HCT116 (cell line): ENCODE data around the gene PNPLA8.

ENCODE experiments used
- CTCF ChIP-seq, 3 experiments: fragments of 200-600 bp in 1 of 3; sonication (generic) in 1 of 3; IDR thresholded peaks in 2 of 3; conservative IDR thresholded peaks in 1 of 3; 2 replicates each; pipeline ENCODE4 v1.5.1; 2012 to 2017; ENCODE audit warnings: low read depth in 2 of 3, low read length in 2 of 3, antibody characterized with exemption in 1 of 3, borderline replicate concordance in 1 of 3, control low read depth in 1 of 3, mild to moderate bottlenecking in 1 of 3, mixed read lengths in 1 of 3, mixed run types in 1 of 3, moderate library complexity in 1 of 3; ENCODE audit not compliant: insufficient read depth in 1 of 3
- EZH2 ChIP-seq: fragments of 200-600 bp; sonication (generic); IDR thresholded peaks from 2 replicates; pipeline ENCODE4 v1.6.1; 2017; ENCODE audit warnings: antibody characterized with exemption, mixed run types
- MAX ChIP-seq: IDR thresholded peaks from 2 replicates; pipeline ENCODE4 v1.6.1; 2012
- POLR2A ChIP-seq: IDR thresholded peaks from 2 replicates; pipeline ENCODE4 v1.7.0; 2011; ENCODE audit warnings: borderline replicate concordance; ENCODE audit not compliant: insufficient read depth, insufficient read length; ENCODE audit errors: extremely low read depth
- POLR2AphosphoS5 ChIP-seq: IDR thresholded peaks from 2 replicates; pipeline ENCODE4 v1.6.1; 2011; ENCODE audit warnings: mild to moderate bottlenecking, low read depth, low read length, moderate library complexity
- REST ChIP-seq: IDR thresholded peaks from 2 replicates; pipeline ENCODE4 v1.6.1; 2012; ENCODE audit warnings: low read depth
- YY1 ChIP-seq: IDR thresholded peaks from 2 replicates; pipeline ENCODE4 v1.6.1; 2011; ENCODE audit warnings: low read length, low read depth, moderate library complexity, mild to moderate bottlenecking; ENCODE audit not compliant: insufficient replicate concordance; ENCODE audit errors: extremely low read depth
- ZBTB33 ChIP-seq: IDR thresholded peaks from 2 replicates; pipeline ENCODE4 v1.6.1; 2011; ENCODE audit warnings: mild to moderate bottlenecking, low read length, moderate library complexity; ENCODE audit not compliant: insufficient replicate concordance; ENCODE audit errors: extremely low read depth
- ZFX ChIP-seq: fragments of 450-650 bp; IDR thresholded peaks from 2 replicates; pipeline ENCODE4 v1.6.1; 2017

- TF ChIP-seq YY1: no peak
- no peak for TF ChIP-seq EZH2
- no peak for TF ChIP-seq CTCF (IDR thresholded peaks at IDR 0.05 in 2 of 3, conservative IDR thresholded peaks at IDR 0.05 in 1 of 3; ENCODE audit: borderline replicate concordance in 1 of 3, insufficient read depth in 1 of 3, low read depth in 2 of 3, low read length in 2 of 3)
- no peak for TF ChIP-seq POLR2A
- TF ChIP-seq POLR2AphosphoS5: no peak
- no peak for TF ChIP-seq REST
- no peak for TF ChIP-seq ZBTB33
- no peak for TF ChIP-seq MAX
- TF ChIP-seq ZFX: no peak
These were observed 68.1 kb downstream of the PNPLA8 start for GRCh38 chr7:108457871-108458270.
